ENCODE measurements around the gene CDCP1. TPM values are rescaled to one million over a fixed set of nuclear protein-coding genes. Genes with fewer than 3 reads are reported as not detected.

Gene CDCP1
- polyA plus RNA-seq, 3 donors = 0.42 to 1.3 (median 0.52) TPM

DNA sequence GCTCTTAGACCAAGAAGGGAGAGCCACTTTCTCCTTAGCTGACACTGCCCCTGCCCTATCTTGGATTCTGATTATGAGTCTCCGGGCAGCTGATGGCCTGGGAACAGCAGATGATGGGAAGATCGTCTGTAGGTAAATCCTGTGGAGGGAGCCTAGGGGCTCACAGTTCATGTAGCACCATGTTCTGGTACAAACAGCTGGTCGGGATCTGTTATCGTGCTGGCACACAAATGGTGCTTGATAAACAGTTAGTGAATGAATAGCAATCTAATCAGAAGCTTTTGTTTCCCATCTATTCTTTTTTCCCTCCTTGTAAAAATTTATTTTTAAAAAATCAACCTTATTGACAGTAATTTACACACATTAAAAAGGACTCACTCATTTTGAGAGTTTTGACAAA lies 26.8 kb downstream of the CDCP1 start:
- WGBS (ENCODE audit: insufficient coverage) = 100% methylated on average over 2 of the region's 4 CpGs
- no peak overlapping the region for H3K27ac ChIP-seq (ENCODE audit: low read depth in 1 of 2, low read length in 2 of 2)
- no peaks in the 10 kb centered on the region for H3K27me3 ChIP-seq (ENCODE audit: control insufficient read depth in 2 of 2, insufficient read depth in 2 of 2, low read length in 2 of 2)
- H2AFZ ChIP-seq (ENCODE audit: insufficient read depth, low read depth, low read length, poor library complexity, severe bottlenecking) = no peak overlapping the region
- H3K4me2 ChIP-seq (replicated peaks; ENCODE audit: extremely low read depth, low read length, poor library complexity, severe bottlenecking) = no peak overlapping the region
- H3K9me3 ChIP-seq (replicated peaks in 1 of 2; ENCODE audit: control insufficient read depth in 1 of 2, insufficient read depth in 1 of 2, low read length in 2 of 2) = no peaks in the 10 kb centered on the region
- Mint-ChIP-seq H3K27me3 (ENCODE audit: low read depth in 3 of 3) (peaks cover 0 to under 1% (median 0%) of the 10 kb centered on the region in 3 donors), H3K36me3 (peaks cover 0 to 2% of the 10 kb centered on the region in 2 donors), H3K27ac (peak overlapping the region in 2 of 7 donors; percentile 21 to 47), H3K4me3 (no peak overlapping the region), H3K4me1 (peaks cover 31% of the 10 kb centered on the region), H3K9me3 (peaks cover 0 to 3% (median 0%) of the 10 kb centered on the region in 7 donors)
- H3K4me3 ChIP-seq (replicated peaks in 1 of 3; ENCODE audit: low read depth in 2 of 3, low read length in 3 of 3) = no peak overlapping the region
- H4K20me1 ChIP-seq (ENCODE audit: insufficient read depth, low read length) = no peaks in the 10 kb centered on the region
- H3K36me3 ChIP-seq (replicated peaks in 1 of 2; ENCODE audit: control insufficient read depth in 1 of 2, insufficient read depth in 2 of 2, low read length in 2 of 2) = no peaks in the 10 kb centered on the region
- H3K4me1 ChIP-seq (ENCODE audit: control insufficient read depth in 1 of 2, insufficient read depth in 2 of 2, low read length in 2 of 2) = peaks cover 11 to 21% of the 10 kb centered on the region in 2 donors
- no peak for DNase-seq
- intact Hi-C loops (cut with micrococcal nuclease) = loop anchor here in 1 of 2 donors (10.0 kb wide), 1 partner anchor 55 kb away; no protein-coding TSS in a partner anchor
- no peak overlapping the region for H3K9ac ChIP-seq (ENCODE audit: insufficient read depth, low read length, poor library complexity, severe bottlenecking)
- no peaks in the 10 kb centered on the region for H3K79me2 ChIP-seq (ENCODE audit: insufficient read depth, low read length)
- TF ChIP-seq, protein P1, sequence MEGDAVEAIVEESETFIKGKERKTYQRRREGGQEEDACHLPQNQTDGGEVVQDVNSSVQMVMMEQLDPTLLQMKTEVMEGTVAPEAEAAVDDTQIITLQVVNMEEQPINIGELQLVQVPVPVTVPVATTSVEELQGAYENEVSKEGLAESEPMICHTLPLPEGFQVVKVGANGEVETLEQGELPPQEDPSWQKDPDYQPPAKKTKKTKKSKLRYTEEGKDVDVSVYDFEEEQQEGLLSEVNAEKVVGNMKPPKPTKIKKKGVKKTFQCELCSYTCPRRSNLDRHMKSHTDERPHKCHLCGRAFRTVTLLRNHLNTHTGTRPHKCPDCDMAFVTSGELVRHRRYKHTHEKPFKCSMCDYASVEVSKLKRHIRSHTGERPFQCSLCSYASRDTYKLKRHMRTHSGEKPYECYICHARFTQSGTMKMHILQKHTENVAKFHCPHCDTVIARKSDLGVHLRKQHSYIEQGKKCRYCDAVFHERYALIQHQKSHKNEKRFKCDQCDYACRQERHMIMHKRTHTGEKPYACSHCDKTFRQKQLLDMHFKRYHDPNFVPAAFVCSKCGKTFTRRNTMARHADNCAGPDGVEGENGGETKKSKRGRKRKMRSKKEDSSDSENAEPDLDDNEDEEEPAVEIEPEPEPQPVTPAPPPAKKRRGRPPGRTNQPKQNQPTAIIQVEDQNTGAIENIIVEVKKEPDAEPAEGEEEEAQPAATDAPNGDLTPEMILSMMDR (IDR thresholded peaks at IDR 0.05) = no peak

DNA sequence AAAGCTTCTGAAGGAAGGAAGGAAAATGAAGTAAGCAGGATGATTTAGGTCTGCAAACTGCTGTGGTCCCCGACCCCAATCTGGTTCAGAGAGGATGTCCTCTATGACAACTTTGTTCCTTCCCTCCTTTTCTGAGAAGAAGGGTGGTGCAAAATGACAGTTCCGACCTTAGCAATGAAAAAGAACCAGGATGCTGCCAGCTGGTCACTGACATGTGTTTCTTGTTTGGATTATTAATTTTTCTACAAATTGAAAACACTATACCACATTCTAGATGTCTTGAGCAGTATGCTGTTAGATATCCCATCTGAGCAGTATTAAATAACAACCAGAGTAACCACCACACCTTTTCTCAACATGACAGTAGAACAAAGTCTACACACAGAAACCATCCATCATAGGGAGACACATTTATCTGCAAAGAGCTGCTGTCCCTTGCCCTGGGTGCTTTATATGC lies 27.5 kb downstream of the CDCP1 start:
- H3K27me3 ChIP-seq (ENCODE audit: control insufficient read depth in 2 of 2, insufficient read depth in 2 of 2, low read length in 2 of 2) = no peaks in the 10 kb centered on the region
- DNase-seq = no peak
- H3K27ac ChIP-seq (ENCODE audit: low read depth in 1 of 2, low read length in 2 of 2) = no peak overlapping the region
- no peaks in the 10 kb centered on the region for H3K79me2 ChIP-seq (ENCODE audit: insufficient read depth, low read length)
- no peaks in the 10 kb centered on the region for H4K20me1 ChIP-seq (ENCODE audit: insufficient read depth, low read length)
- Mint-ChIP-seq H3K4me3 (no peak overlapping the region), H3K27me3 (ENCODE audit: low read depth in 3 of 3) (peaks cover 0 to 2% (median 0%) of the 10 kb centered on the region in 3 donors), H3K9me3 (peaks cover 0 to 3% (median 0%) of the 10 kb centered on the region in 7 donors), H3K4me1 (peaks cover 28% of the 10 kb centered on the region), H3K27ac (no peak overlapping the region), H3K36me3 (no peaks in the 10 kb centered on the region)
- no CpG with 5 or more reads among the region's 2 CpGs for WGBS (ENCODE audit: insufficient coverage)
- H2AFZ ChIP-seq (ENCODE audit: insufficient read depth, low read depth, low read length, poor library complexity, severe bottlenecking) = no peak overlapping the region
- no peak overlapping the region for H3K9ac ChIP-seq (ENCODE audit: insufficient read depth, low read length, poor library complexity, severe bottlenecking)
- H3K4me1 ChIP-seq (ENCODE audit: control insufficient read depth in 1 of 2, insufficient read depth in 2 of 2, low read length in 2 of 2) = peaks cover 11 to 16% of the 10 kb centered on the region in 2 donors
- no peaks in the 10 kb centered on the region for H3K36me3 ChIP-seq (replicated peaks in 1 of 2; ENCODE audit: control insufficient read depth in 1 of 2, insufficient read depth in 2 of 2, low read length in 2 of 2)
- no peak overlapping the region for H3K4me3 ChIP-seq (replicated peaks in 1 of 3; ENCODE audit: low read depth in 2 of 3, low read length in 3 of 3)
- no peaks in the 10 kb centered on the region for H3K9me3 ChIP-seq (replicated peaks in 1 of 2; ENCODE audit: control insufficient read depth in 1 of 2, insufficient read depth in 1 of 2, low read length in 2 of 2)
- intact Hi-C loops (cut with micrococcal nuclease) = loop anchor here in 1 of 2 donors (10.0 kb wide), 1 partner anchor 54 kb away; no protein-coding TSS in a partner anchor
- TF ChIP-seq, protein P1 (IDR thresholded peaks at IDR 0.05) = no peak
- H3K4me2 ChIP-seq (replicated peaks; ENCODE audit: extremely low read depth, low read length, poor library complexity, severe bottlenecking) = no peak overlapping the region
